Activated naive CD4-positive, alpha-beta T cell treated with anti-CD3 and anti-CD28 coated beads, Interleukin-2, amount 50 U/mL, for 16 hours (primary cell): ENCODE measurements around the gene F2RL3.
"Not testable (repeated sequence)": the region's sequence is repeated elsewhere in the genome, so short reads cannot be mapped to it uniquely, and the experiment has no call there.

Source experiments
- DNase-seq: peaks from one replicate; pipeline ENCODE4 v3.0.0-alpha.2; 2020

The F2RL3 gene

DNA sequence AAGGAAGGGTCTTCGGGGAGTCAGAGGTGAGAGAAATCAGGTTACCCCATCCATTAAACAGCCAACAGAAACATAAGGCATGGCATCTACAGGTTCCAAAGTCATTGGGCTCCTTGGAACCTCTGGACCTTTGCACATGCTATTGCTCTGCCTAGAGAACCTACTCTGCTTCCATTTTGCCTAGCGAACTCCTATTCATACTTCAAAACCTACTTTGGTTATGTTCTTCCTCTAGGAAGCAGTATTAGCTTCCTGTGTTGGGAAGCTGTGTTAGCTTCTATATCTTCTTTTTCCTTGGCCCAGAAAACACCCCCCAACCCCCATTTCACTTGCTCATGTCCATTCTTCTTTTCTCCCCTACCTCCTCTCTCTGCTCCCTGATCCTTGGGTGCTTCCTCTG, 39.6 kb downstream of the F2RL3 start:
- DNase-seq, result no peak

DNA sequence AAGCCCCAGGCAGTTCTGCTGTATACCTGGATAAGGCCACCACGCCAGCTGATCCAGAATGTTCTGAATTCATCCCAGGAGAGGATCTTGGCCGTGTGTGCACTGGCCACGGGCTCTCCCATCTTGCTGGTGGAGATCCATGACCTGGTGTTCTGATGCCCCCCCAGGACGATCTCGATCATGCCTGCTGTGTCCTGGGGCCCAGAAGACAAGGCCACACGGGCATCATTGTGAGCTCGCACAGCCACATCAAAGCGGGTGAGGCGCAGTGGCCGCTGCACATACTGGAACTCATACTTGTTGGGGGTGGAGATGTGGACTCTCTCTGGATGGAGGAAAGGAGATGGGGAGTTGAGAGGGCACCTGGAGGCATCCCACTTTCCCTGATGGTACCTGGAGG, 40.1 kb downstream of the F2RL3 start:
- DNase-seq, result no peak

DNA sequence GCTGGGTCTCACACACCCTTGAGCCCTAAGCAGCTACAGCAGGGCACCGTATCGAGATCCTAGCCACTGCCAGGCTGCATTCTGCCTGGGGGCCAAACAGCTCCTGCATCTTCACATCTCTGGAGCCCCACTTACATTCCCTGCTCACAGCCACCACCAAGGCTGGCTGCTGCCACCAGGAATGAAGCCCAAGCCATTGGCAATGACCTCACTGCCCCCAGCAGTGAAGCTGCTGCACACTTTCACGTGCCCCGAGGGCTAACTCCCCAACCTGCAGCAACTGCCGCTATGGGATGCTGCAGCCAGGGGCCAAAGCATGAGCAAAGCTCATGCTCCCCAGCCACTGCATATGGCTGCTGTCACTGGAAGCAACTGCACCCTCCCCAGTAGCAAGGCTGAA, 42.0 kb downstream of the F2RL3 start:
- no peak for DNase-seq

DNA sequence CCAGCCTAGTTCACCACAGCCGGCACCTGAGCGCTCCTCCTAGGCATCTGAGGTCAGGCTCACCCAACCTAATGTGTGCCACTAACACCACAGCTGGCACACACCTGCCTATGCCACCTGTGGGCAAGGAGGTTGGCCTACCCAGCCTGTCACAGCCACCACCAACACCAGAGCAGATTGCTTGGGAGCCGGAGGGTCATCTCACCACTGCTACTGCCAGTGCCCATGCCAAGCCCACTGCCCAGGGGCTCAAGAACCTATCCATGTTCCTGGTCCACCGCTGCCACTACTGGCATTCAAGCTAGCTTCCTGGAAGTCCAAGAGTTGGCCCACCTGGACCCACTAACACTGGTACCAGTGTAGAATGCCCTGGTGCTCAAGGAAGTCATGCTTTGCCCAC, 42.5 kb downstream of the F2RL3 start:
- DNase-seq, result no peak

DNA sequence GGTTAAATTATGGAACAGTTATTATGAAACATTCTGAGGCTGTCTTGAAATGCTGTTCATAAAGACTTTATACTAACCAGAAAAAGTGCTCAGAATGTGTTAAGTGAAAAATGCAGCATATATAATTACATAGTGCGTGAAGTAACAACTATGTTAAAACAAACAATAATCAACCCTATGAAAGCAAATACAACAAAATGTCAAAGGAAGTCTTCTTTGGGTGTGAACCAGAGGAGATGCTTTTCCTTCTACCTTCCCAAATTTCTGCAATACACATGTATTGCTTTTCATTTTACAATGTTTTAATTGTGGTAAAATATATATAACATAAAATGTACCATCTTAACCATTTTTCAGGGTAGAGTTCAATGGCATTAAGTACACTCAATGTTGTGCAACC, 45.7 kb downstream of the F2RL3 start:
- DNase-seq, result no peak

DNA sequence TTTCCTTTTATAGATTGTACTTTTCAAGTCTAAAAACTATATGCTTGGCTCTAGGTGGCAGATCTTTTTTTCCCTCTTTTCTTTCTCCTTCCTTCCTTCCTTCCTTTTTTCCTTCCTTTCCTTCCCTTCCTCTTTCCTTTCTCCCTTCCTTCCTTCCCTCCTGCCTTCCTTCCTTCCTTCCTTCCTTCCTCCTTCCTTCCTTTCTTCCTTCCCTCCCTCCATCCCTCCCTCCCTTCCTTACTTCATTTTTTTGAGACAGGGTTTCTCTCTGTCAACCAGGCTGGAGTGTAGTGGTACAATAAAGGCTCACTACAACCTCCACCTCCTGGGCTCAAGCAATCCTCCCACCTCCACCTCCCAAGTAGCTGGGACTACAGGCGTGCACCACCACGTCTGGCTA, 48.1 kb downstream of the F2RL3 start:
- no peak for DNase-seq

DNA sequence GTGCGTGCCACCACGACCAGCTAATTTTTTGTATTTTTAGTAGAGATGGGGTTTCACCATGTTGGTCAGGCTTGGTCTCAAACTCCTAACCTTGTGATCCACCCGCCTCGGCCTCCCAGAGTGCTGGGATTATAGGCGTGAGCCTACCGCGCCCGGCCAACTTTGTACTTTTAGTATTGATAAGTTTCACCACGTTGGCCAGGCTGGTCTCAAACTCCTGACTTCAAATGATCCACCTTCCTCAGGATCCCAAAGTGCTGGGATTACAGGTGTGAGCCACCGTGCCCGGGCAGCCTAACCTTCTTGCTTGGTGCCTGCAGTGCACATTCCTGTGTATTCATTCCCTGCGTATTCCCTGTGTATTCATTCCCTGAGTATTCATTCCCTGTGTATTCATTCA, 49.0 kb downstream of the F2RL3 start:
- DNase-seq, result not testable (repeated sequence)

DNA sequence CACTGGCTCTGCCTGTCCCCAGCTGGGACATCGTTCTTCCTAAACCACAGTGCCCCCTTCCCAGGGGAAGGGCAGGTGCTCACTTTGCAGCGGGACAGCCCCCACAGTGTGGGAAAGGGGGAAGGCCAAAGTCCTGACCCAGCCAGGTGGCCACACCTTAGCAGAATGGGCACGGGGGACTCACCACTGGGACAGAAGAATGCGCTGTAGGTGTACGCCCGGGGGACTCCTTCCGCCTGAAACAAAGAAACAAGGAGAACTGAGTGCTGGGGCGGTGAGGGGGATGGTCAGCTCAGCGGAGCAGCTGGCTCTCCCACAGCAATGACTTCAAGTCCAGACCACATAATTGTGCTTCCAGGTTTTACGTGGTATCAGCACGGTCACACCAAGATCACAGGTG, 49.4 kb downstream of the F2RL3 start:
- no peak for DNase-seq

DNA sequence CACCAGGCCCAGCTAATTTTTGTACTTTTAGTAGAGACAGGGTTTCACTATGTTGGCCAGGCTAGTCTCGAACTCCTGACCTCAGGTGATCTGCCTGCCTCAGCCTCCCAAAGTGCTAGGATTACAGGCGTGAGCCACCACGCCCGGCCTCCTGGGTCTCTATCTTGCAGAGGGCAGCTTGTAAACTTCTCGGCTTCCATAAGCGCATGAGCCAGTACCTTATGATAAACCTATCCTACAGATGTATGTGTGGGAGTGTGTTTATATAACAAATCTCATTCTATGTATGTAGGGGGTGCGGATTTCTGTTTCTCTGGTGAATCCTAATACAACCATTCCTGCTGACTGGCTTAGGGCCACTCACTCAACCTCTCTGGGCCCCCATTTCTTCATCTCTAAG, 51.3 kb downstream of the F2RL3 start:
- not testable (repeated sequence) for DNase-seq

DNA sequence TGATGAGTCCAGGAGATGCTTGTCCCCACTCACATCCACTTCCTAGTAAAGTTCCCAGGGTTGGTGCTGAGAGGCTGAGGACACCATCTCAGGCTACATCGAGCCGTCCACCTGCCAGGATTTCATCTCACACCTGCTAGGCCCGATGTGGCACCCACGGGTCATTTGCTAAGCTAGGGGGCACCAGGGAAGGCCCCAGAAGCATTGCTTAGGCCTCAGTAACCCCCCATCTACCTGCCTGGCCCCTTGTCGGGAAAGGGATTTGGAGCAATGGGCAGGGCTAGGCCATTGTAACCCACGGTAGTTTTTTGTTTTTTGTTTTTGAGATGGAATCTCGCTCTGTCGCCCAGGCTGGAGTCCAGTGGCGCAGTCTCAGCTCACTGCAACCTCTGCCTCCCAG, 51.8 kb downstream of the F2RL3 start:
- no peak for DNase-seq
